NCI-H2196 (cell line): ENCODE data around the gene INPP5F.
"Not testable (repeated sequence)": the region's sequence is repeated elsewhere in the genome, so short reads cannot be mapped to it uniquely, and the experiment has no call there.

ENCODE experiments used
- DNase-seq: peaks from one replicate; lab custom pipeline; 2025; ENCODE audit not compliant: unreplicated experiment; lab: John Stamatoyannopoulos, UW

Gene INPP5F

GRCh38 chr10:119859420-119860258 is 133.8 kb downstream of the INPP5F start:
- DNase-seq: peak; percentile 25

- no peak for DNase-seq
These were observed 135.2 kb downstream of the INPP5F start for GRCh38 chr10:119860866-119861607.

- DNase-seq: no peak
These were observed 136.7 kb downstream of the INPP5F start for GRCh38 chr10:119862524-119862923.

- DNase-seq: no peak
These were observed 138.2 kb downstream of the INPP5F start for GRCh38 chr10:119863951-119864565.

- no peak for DNase-seq
These were observed 139.9 kb downstream of the INPP5F start for GRCh38 chr10:119865699-119866240.

- no peak for DNase-seq
These were observed 141.5 kb downstream of the INPP5F start for GRCh38 chr10:119867317-119867716.

- not testable (repeated sequence) for DNase-seq
These were observed 143.5 kb downstream of the INPP5F start for GRCh38 chr10:119869398-119869797.

GRCh38 chr10:119871881-119872609 is 146.2 kb downstream of the INPP5F start:
- no peak for DNase-seq

- no peak for DNase-seq
These were observed 146.7 kb downstream of the INPP5F start, which contains the start of gene MCMBP for GRCh38 chr10:119872610-119872859. Gene MCMBP (minus strand): TSS chr10:119872843. CDS start chr10:119872584, 259 bp downstream.

- DNase-seq: peak; percentile 69
These were observed 147.2 kb downstream of the INPP5F start for GRCh38 chr10:119872860-119873681.

- no peak for DNase-seq
These were observed 152.7 kb downstream of the INPP5F start for GRCh38 chr10:119878524-119878923.
